ENCODE data around the gene FREY1.
"Not testable (repeated sequence)": the region's sequence is repeated elsewhere in the genome, so short reads cannot be mapped to it uniquely, and the experiment has no call there.

The FREY1 gene

GRCh38 chr11:45913514-45913913 lies 6.4 kb upstream of the FREY1 start:
- Mint-ChIP-seq H3K4me1 (peaks cover 22% of the 10 kb centered on the region), H3K36me3 (ENCODE audit: low read depth) (peaks cover 12% of the 10 kb centered on the region), H3K27ac (no peak overlapping the region), H3K27me3 (no peaks in the 10 kb centered on the region), H3K9me3 (no peaks in the 10 kb centered on the region), H3K4me3 (no peak overlapping the region)
- ATAC-seq: no peak
- no peak for DNase-seq

DNA sequence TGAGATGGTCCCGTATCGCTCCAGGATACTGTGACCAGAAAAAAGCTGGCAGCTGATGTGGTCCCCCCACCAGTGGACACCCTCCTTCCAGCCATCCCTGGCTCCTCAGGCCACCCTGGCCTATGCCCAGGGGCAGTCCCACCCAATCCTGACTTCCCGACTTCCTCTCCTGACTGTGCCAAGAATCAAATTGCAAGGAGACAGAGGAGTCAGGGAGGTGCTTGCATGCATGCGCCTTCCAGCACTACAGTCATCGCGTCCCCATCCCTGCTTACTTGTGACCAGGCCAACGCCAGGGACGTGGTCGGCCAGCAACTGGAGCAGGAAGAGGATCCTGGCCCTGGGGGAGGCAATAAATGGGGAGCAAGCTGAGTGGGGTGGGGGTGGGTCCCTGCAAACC lies 3.6 kb upstream of the FREY1 start:
- Mint-ChIP-seq H3K27ac (no peak overlapping the region), H3K4me3 (no peak overlapping the region), H3K9me3 (no peaks in the 10 kb centered on the region), H3K36me3 (ENCODE audit: low read depth) (peaks cover 7% of the 10 kb centered on the region), H3K27me3 (no peaks in the 10 kb centered on the region), H3K4me1 (peaks cover 8% of the 10 kb centered on the region)
- no peak for ATAC-seq
- DNase-seq: no peak

- no peaks in the 10 kb centered on the region for H3K9me3 Mint-ChIP-seq
- H3K36me3 Mint-ChIP-seq (ENCODE audit: low read depth): peaks cover 7% of the 10 kb centered on the region
- no peak overlapping the region for H3K4me3 Mint-ChIP-seq
- peaks cover 9% of the 10 kb centered on the region for H3K4me1 Mint-ChIP-seq
- H3K27ac Mint-ChIP-seq: no peak overlapping the region
- DNase-seq: no peak
- H3K27me3 Mint-ChIP-seq: no peaks in the 10 kb centered on the region
- no peak for ATAC-seq
Observed at GRCh38 chr11:45909594-45910475, 2.8 kb upstream of the FREY1 start.

DNA sequence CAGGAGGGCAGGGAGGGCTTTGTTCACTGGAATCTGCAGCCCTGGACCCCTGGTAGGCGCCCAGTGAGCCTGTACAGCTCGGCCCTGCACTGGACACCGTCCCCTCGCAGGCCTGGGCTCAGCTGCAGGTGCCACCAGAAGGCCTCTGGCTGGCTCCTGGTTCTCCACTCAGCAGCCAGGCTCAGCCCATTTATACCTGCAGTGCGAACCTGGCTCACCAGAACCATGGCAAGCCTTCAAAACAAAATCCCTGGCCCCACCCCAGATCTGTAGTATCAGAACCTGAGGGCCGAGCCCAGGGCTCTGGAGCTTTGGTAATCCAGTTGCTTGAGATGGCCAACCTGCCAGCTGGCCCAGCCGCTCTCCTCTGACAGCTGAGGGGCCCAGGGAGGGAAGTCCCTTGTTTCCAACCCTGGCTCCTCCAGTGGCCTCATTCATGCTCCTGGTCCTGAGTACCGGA lies 870 bp upstream of the FREY1 start:
- H3K27ac Mint-ChIP-seq: no peak overlapping the region
- H3K9me3 Mint-ChIP-seq: no peaks in the 10 kb centered on the region
- no peak overlapping the region for H3K4me3 Mint-ChIP-seq
- no peak for DNase-seq
- peaks cover 7% of the 10 kb centered on the region for H3K4me1 Mint-ChIP-seq
- H3K36me3 Mint-ChIP-seq (ENCODE audit: low read depth): peaks cover 5% of the 10 kb centered on the region
- ATAC-seq: no peak
- no peaks in the 10 kb centered on the region for H3K27me3 Mint-ChIP-seq

DNA sequence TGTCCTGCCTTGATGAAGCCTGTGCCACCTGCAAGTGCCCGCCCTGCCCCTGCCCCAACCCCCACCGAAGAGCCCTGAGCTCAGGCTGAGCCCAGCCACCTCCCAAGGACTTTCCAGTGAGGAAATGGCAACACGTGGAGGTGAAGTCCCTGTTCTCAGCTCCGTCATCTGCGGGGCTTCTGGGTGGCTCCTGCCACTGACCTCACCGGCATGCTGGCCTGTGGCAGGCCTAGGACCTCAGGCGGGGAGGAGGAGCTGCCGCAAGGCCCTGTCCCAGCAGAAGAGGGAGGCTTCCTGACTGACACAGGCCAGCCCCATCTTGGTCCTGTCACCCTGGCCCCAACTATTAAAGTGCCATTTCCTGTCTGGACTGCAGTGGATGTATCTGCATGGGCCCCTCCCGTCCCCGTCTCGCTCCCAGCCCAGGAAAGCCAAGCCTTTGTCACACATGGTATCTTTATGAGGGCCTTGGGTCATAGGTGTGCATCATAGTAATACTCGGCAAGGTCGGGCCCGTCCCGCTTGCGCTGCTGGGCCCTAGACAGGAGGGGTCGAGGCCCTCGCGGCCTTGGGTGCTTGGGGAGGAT lies 882 bp downstream of the FREY1 start:
- no peak overlapping the region for H3K4me3 Mint-ChIP-seq
- DNase-seq (no peak), ATAC-seq (no peak)
- no peak overlapping the region for H3K27ac Mint-ChIP-seq
- peaks cover 1% of the 10 kb centered on the region for H3K36me3 Mint-ChIP-seq (ENCODE audit: low read depth)
- H3K27me3 Mint-ChIP-seq: no peaks in the 10 kb centered on the region
- no peaks in the 10 kb centered on the region for H3K9me3 Mint-ChIP-seq
- H3K4me1 Mint-ChIP-seq: peaks cover 7% of the 10 kb centered on the region

DNA sequence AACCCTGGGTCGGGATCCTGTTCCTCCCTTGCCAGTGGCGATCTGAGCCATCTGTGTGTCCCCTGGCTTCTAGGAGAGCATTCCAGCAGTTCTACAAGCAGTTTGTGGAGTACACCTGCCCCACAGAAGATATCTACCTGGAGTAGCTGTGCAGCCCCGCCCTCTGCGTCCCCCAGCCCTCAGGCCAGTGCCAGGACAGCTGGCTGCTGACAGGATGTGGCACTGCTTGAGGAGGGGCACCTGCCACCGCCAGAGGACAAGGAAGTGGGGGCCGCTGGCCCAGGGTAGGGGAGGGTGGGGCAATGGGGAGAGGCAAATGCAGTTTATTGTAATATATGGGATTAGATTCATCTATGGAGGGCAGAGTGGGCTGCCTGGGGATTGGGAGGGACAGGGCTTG lies 1.5 kb downstream of the FREY1 start:
- DNase-seq; H3K9me3 Mint-ChIP-seq; H3K27ac Mint-ChIP-seq; H3K27me3 Mint-ChIP-seq; H3K36me3 Mint-ChIP-seq (ENCODE audit: low read depth); H3K4me1 Mint-ChIP-seq; H3K4me3 Mint-ChIP-seq; ATAC-seq: not testable (repeated sequence)

GRCh38 chr11:45905095-45905494 lies 2.0 kb downstream of the FREY1 start:
- Mint-ChIP-seq H3K4me3 (no peak overlapping the region), H3K27me3 (peaks cover 7% of the 10 kb centered on the region), H3K36me3 (ENCODE audit: low read depth) (no peaks in the 10 kb centered on the region), H3K4me1 (peaks cover 7% of the 10 kb centered on the region), H3K9me3 (no peaks in the 10 kb centered on the region), H3K27ac (no peak overlapping the region)
- ATAC-seq (no peak), DNase-seq (no peak)

DNA sequence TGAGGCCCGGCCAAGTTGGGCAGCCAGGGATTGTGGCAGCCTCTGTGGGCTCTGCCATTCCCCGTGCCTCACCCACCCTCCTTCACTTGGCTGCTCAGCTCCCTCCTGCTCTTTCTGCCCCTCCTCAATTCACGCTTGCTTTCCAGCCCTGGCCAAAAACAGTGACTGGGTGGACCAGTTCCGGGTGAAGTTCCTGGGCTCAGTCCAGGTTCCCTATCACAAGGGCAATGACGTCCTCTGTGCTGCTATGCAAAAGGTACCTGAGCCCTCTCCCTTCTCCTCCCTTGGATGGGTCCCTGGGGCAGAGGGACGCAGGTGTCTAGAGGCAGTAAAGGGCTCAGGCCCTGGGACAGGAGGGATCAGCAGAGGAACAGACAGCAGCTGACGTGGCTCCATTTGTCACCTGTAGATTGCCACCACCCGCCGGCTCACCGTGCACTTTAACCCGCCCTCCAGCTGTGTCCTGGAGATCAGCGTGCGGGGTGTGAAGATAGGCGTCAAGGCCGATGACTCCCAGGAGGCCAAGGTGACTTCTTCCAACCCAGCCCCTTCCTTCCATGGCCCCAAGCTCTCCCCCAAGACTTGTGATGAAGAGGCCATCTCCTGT lies 2.7 kb downstream of the FREY1 start:
- Mint-ChIP-seq H3K27ac (no peak overlapping the region), H3K9me3 (no peaks in the 10 kb centered on the region), H3K36me3 (ENCODE audit: low read depth) (no peaks in the 10 kb centered on the region), H3K4me1 (peaks cover 7% of the 10 kb centered on the region), H3K27me3 (peaks cover 7% of the 10 kb centered on the region), H3K4me3 (no peak overlapping the region)
- ATAC-seq: no peak
- DNase-seq: no peak

GRCh38 chr11:45902452-45903380 lies 4.4 kb downstream of the FREY1 start:
- H3K9me3 Mint-ChIP-seq: no peaks in the 10 kb centered on the region
- no peak overlapping the region for H3K4me3 Mint-ChIP-seq
- peaks cover 10% of the 10 kb centered on the region for H3K4me1 Mint-ChIP-seq
- H3K36me3 Mint-ChIP-seq (ENCODE audit: low read depth): no peaks in the 10 kb centered on the region
- DNase-seq: no peak
- no peak overlapping the region for H3K27ac Mint-ChIP-seq
- peaks cover 14% of the 10 kb centered on the region for H3K27me3 Mint-ChIP-seq
- no peak for ATAC-seq

GRCh38 chr11:45901626-45902025 lies 5.4 kb downstream of the FREY1 start:
- ATAC-seq: no peak
- peaks cover 14% of the 10 kb centered on the region for H3K27me3 Mint-ChIP-seq
- H3K4me3 Mint-ChIP-seq: no peak overlapping the region
- H3K9me3 Mint-ChIP-seq: no peaks in the 10 kb centered on the region
- no peaks in the 10 kb centered on the region for H3K36me3 Mint-ChIP-seq (ENCODE audit: low read depth)
- peaks cover 10% of the 10 kb centered on the region for H3K4me1 Mint-ChIP-seq
- H3K27ac Mint-ChIP-seq: no peak overlapping the region
- DNase-seq: no peak

- no peak for DNase-seq
- Mint-ChIP-seq H3K4me1 (peaks cover 5% of the 10 kb centered on the region), H3K27me3 (peaks cover 15% of the 10 kb centered on the region), H3K9me3 (no peaks in the 10 kb centered on the region), H3K4me3 (peak overlapping the region; percentile 43), H3K27ac (no peak overlapping the region), H3K36me3 (ENCODE audit: low read depth) (no peaks in the 10 kb centered on the region)
- no peak for ATAC-seq
Observed at GRCh38 chr11:45900916-45901617, 6.0 kb downstream of the FREY1 start.

GRCh38 chr11:45900175-45900800 lies 6.8 kb downstream of the FREY1 start:
- H3K27ac Mint-ChIP-seq; DNase-seq; H3K9me3 Mint-ChIP-seq; H3K36me3 Mint-ChIP-seq (ENCODE audit: low read depth); ATAC-seq; H3K4me1 Mint-ChIP-seq: not testable (repeated sequence)
- peaks cover 18% of the 10 kb centered on the region for H3K27me3 Mint-ChIP-seq
- peak overlapping the region; percentile 43 for H3K4me3 Mint-ChIP-seq

GRCh38 chr11:45899448-45900174 lies 7.5 kb downstream of the FREY1 start:
- Mint-ChIP-seq H3K36me3 (ENCODE audit: low read depth) (no peaks in the 10 kb centered on the region), H3K27ac (no peak overlapping the region), H3K9me3 (no peaks in the 10 kb centered on the region), H3K4me1 (peaks cover 3% of the 10 kb centered on the region), H3K27me3 (peaks cover 25% of the 10 kb centered on the region), H3K4me3 (peak overlapping the region; percentile 34)
- DNase-seq (peak; percentile 79), ATAC-seq (peak; percentile 83)

Measured in activated naive CD8-positive, alpha-beta T cell treated with anti-CD3 and anti-CD28 coated beads, Interleukin-2, amount 50 U/mL, for 24 hours (primary cell).